GM19023 (cell line): ENCODE results near the gene PIGK.
"Not testable (repeated sequence)": the region's sequence is repeated elsewhere in the genome, so short reads cannot be mapped to it uniquely, and the experiment has no call there.

ENCODE experiments used
- ATAC-seq: cut with Tn5 transposase; IDR thresholded peaks from one replicate; pipeline ENCODE4 v1.9.1; 2021; ENCODE audit warnings: mild to moderate bottlenecking, moderate library complexity; ENCODE audit not compliant: unreplicated experiment

PIGK gene

DNA sequence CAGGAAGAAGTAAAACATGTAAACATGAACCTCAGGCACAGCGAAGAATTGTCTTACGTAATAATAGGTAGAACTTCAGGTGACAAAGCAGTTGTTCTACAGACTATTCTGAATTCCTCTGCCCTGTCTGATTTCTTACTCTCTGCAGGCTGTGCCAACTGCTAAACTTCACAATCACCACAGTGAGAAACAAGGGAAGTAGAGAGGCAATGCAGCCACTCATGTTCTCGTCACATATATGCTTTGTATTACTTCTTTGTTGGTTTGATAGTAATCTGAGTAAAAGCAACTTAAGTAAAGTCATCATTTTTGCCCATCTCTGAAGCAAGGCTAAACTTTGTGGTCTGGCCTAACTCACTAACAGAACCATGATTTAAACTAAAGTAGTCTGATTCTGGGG, 21.9 kb downstream of the PIGK start:
- no peak for ATAC-seq

DNA sequence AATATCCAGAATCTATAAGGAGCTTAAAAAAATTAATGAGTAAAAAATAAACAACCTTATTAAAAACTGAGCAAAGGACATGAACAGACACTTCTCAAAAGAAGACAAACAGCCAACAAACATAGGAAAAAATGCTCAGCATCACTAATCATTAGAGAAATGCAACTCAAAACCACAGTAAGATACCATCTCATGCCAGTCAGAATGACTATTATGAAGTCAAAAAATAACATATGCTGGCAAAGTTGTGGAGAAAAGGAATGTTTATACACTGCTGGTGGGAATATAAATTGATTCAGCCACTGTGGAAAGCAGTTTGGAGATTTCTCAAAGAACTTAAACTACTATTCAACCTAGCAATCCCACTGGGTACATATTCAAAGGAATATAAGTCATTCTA, 25.3 kb downstream of the PIGK start:
- no peak for ATAC-seq

DNA sequence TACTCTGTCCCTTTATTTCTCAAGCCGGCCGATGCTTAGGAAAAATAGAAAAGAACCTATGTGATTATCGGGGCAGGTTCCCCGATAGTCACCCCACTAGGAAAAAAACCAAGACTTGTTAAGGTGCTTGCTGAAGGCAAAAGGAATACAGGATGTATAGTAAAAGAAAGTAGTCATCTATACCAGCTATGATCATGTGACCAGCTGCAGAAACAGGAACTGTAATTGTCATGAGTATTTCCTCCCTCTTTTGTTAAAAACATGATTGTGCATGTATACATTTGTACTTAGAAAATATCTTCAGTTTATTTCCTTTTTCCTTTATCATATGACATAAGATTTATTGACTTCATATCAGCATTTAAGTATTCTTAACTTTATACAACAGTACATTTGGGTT, 30.5 kb downstream of the PIGK start:
- ATAC-seq, result no peak

DNA sequence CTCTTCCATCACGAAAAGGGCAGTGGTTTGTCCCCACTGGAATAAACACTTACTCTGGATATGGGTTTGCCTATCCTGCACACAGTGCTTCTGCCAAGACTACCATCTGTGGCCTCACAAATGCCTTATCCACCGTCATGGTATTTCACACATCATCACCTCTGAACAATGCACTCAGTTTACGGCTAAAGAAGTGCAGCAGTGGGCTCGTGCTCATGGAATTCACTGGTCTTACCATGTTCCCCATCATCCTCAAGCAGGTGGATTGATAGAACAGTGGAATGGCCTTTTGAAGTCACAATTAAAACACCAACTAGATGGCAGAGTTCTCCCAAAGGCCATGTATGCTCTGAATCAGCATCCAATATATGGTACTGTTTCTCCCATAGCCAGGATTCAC, 32.3 kb downstream of the PIGK start:
- not testable (repeated sequence) for ATAC-seq

DNA sequence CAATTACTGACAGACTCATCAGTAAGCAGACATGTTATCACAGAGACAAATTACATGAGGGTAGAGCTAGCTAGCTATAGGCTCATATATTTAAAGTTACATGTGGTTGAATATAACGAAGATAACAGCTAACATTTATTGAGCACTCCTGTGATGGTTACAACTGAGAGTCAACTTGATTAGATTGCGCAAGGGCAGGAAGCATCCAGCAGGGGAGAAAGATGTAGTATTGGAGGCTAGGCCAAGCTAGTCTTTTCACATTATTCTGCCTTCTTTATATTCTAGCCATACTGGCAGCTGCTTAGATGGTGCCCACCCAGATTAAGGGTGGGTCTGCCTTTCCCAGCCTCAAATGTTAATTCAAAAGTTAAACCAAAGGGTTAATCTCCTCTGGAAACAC, 37.1 kb downstream of the PIGK start:
- no peak for ATAC-seq

DNA sequence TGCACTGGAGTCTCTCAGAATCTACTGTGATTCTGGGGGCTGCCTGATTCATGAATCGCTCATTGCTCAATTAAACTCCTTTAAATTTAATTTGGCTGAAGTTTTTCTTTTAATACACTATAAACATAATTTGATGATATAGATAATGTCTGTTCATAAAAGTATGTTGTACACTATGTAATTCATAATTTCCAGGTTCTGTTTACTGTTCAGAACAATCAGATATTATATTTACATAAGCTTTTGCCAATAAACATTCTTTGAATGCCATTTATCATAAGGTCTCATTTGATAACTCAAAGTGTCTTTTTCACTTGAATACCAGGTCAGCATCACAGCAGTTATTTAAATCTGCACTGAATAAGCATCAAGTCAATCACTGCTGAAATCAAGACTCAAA, 39.6 kb downstream of the PIGK start:
- ATAC-seq, result no peak

DNA sequence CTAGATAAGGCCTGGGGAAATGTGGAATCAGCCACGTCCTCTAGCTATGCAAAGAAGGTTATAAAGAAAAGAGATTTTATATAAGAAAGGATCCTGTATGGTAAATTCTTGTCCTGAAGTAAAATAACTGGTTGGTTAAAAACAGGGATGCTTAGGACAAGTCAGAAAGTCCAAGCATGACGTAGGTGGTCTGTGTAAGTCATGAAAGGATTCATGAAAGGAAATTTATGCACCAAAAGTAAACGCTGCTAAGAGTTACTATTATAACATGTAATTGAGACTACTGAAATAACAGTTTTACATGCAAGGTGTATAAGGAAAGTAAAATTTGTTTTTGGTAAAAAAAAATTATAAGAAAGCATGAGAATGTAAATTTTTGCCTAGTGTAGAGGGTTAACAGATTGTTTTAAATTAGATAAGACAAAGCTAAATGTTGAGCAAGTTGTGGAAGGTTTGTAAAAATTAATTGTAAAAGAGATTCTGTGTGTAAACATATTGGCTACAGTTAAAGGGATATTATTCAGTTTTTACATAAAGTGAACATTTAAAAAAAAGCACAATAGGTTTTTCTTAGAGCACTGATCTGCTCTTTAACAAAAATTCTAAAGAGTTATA, 43.9 kb downstream of the PIGK start:
- ATAC-seq, result no peak

DNA sequence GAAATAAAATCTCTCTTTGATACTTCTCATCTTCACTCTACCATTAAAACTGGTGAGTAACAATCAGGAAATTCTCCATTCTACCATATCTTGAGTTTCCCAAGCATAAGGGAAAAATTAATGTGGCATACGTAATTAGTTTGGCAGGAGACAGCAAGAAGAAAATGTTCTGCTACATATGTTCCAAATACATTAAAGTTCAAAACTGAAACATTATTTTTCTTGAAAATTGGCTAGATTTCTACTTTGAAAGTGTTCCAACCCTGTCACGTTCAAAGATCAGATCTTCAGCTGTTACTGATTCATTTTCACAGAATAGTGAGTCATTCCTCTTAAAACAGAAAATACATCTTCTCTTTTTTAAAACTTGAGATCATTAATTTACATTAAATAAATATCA, 48.5 kb downstream of the PIGK start:
- no peak for ATAC-seq

DNA sequence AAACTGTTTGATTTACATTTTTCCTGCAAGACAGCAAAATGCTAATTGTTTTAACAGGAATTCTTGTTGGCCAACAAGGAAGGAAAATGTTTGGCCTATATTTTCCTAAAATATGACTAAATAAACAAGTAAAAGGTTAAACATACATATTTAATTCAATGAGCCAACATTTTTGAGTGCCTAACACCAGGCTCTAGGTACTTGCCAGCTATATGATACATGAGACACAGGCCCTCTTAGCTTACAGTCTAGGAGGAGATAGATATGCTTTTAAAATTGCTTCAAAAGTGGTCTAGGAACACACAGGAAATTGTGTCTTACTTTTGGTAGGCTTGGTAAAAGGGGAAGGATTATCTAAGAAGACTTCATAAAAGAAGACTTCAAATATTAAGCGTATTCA, 50.9 kb downstream of the PIGK start:
- ATAC-seq, result no peak

DNA sequence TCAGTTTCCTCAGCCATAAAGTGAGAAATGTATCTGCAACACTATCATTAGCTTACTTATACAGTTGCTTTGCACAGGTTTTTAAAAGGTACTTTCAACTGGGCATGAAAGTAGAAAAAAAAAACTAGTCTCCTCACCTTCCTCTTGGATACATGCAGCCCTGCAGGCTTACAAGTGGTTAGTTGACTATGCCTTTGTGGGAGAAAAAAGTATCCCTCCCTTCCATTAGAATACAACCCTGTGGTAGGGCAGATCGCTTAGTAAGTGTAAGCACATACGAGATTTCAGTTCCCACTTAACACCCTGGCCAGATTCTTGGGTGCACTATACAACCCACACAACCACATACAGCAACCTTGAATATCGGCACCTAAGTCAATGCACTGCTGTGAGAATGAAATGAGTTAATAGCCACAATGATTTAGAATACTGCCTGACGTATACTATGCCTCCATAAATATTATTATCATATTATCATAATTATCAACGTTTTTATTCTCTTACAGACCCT, 54.7 kb downstream of the PIGK start:
- no peak for ATAC-seq

DNA sequence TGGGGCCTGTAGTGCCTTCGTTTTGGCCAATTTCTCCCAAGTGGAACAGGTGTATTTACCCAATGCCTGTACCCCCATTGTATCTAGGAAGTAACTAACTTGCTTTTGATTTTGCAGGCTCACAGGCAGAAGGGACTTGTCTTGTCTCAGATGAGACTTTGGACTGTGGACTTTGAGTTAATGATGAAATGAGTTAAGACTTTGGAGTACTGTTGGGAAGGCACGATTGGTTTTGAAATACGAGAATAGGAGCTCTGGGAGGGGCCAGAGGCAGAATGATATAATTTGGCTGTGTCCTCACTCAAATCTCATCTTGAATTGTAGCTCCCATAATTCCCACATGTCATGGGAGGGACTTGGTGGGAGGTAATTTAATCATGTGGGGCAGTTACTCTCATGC, 59.5 kb downstream of the PIGK start:
- ATAC-seq, result not testable (repeated sequence)

DNA sequence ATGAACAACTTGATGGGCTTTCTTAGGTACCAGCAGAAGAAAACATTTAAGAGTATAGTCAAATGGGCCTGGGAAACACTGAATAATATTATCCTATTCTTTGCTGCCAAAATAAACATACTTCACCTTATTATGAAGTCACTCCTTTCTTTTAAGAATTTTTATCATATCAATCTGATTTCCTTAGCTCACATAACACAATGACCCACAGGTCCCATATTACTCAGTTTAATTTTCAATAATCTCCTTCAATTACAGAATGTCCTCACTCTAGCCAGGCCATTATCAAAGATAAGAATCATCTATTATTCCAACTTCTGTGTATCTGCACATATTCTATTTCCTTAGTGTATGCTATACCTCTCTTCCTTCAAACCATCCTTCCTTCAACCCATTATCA, 63.0 kb downstream of the PIGK start:
- ATAC-seq, result no peak

DNA sequence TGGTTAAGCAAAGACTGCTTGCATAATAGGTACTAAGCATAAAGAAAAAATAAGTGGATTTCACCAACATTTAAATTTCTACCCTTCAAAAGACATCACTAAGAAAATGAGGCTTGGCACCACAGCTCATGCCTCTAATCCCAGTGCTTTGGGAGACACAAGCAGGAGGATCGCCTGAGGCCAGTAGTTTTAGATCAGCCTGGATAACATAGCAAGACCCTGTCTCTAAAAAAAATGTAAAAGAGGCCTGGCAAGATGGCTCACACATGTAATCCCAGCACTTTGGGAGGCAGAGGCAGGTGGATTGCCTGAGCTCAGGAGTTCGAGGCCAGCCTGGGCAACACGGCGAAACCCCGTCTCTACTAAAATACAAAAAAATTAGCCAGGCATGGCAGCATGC, 73.0 kb downstream of the PIGK start:
- no peak for ATAC-seq

DNA sequence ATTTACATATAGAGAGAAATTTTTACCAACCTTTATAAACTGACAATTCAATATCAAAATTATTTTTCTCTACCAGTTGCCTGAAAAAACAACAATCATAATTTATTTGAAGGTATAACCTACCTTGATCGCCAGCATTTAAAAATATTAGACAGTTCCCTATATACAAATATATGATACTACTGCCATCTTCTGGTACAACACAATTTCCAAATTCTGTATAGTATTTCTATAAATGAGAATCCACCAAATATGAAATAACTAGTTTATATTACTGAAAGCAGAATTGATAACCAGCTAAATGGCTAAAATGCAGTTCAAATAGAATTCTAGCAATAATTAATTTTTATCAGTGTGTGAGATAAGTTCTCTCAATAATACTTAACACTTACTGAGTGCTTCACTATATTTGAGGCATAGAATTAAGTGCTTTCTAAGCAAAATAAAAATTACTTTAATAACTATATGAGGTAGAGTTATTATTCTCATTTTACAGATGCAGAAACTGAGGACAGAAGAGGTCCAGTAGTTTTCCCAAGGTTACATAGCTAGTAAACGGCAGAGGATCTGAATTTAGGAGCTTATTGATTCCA, 75.6 kb downstream of the PIGK start:
- ATAC-seq, result no peak

DNA sequence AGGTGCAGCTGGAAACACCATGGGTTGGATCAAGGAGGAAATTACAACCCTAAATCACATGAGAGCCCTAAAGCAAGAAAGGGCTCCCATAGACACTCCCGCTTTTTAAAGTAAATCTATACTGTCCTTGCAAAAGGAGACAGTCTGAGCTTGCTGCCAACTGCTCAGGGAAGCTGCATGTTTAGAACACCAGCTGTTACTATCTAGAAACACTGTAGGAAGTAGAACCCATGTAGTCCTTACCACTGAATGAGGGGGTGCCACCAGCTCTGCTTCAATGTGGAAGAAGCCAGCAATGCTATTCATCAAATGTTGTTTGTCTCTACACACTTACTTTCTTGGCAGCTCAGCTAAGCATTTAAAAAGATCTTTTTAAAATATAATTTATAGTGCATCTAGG, 79.8 kb downstream of the PIGK start:
- ATAC-seq, result no peak

DNA sequence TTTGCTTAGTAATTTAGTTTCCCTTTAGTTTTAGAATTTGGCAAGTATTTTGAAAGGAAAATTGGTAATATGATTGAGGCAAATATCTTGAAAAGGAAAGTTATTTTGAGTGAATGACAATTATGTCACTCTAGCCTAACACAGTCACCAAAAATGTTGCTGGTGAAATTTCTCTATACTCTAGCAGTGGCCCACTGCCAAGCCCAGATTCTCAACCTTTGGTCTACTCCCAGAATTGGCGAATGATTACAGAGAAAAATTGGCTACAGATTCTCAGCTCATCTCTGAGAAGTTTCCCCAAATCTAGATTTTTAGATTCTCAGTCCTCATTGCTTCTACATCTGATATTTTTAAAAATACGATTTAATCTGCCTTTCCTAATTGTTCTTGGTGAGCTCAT, 84.9 kb downstream of the PIGK start:
- ATAC-seq, result no peak

DNA sequence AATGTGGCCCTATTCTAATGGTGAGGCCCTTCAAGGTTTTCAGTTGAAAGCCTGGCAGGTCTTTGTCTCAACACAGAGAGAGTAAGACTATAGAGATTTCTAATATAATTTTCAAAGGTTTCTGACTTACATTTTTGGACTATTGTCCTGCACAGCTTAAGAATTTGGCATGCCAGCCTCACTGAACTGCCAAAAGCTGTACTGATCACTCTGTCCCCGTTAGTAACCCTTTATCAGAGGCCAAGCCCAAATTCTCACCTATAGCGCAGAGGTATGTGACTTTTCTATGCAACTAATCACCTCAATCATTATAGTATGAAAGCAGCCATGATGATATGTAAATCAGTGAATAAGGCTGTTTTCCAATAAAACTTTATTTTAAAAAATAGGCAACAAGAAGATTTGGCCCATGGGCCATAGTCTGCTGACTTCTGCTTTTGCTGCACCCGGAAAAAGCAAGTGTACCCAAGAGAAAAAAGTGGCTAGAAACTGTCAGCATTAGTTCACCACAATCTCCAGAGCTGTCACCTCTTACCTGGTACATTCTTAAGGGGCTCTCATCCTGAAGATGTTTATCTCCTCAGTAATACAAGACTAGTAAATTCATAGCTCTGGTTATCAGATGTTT, 85.4 kb downstream of the PIGK start:
- no peak for ATAC-seq

DNA sequence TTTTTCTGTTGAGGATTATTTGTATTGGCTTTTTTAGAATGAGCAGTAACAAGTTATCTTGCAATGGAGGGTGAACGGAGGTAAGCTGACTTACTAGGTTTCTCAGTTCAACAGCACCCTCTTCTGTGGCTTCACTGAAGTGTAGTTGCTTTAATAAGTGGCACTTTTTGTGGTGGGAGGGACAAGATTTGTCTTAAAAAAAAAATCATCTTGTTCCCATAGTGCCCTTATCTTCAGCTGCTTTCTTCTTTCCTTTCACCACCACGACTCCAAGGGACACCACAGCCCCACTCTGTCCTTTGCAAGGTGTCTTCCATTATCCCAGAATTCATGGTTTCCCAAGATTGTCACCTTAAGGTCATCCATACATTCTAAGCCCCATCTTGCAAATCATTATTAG, 92.9 kb downstream of the PIGK start:
- ATAC-seq, result peak; percentile 80

DNA sequence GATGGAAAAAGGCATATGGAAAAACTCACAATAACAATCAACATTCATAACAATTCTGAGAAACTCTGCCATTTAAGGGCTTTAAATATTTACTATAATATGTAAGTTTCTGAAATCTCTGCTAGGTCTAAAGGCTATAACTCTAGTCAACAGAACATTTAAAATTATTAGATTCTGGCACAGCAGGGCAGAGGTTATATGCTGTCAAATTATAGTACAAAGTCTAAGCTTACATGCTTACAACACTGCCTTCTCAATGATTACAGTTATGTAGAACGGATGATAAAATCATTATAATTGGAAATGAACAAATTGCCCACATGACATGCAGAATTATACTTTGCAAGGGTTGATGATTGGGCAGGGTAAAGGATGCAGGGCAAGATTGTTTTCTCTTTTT, 97.7 kb downstream of the PIGK start:
- ATAC-seq, result no peak

DNA sequence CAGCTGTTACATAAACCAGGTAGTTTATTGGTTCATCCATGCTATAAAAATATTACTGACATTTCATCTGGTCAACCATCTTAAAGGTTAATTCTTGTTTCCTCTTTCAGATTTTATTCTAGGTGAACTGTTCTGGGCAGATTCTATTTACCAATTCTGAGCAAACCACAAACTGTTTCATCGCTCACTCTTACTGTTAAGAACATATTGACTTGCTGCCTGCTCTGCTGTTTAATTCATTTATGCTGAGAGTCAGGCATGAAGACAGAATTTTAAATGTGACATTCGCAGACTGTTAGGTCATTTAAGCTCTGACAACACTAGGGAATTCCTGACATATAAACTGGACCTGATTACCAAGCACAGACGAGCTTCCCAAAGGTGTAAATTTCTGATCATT, 98.3 kb downstream of the PIGK start:
- no peak for ATAC-seq

DNA sequence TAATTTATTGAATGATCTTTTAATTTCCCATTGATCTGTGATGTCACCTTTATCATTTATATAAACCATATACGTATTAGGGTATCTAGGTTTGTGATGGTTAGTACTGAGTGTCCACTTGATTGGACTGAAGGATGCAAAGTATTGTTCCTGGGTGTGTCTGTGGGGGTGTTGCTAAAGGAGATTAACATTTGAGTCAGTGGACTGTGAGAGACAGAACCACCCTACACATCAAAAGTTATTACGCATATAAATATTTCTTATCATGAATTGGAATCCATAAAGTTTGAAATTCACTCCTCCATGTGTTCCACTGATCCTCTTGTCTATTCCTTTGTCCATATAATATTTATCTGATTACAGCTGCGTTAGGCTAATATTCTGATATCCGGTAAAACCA, 100.5 kb downstream of the PIGK start:
- ATAC-seq, result no peak

DNA sequence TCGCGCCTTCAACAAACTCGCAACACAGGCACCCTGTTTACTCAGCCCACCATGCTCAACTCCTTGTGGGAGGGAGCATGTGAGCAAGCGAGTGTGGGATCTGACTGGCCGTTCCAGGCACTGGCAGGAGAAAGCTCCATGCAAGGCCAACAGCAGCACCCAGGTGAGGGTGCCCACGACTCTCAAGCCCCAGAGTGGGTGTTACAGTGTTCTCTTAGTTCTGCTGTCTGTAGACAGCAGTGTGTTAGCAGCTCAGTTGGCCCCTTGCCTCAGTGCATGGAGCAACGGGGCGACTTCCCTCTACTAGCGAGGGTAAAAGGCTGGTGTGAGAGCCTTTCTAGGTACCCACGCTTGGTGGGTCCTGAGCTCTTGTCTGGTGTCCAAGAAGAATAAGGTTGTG, 114.6 kb downstream of the PIGK start:
- no peak for ATAC-seq

DNA sequence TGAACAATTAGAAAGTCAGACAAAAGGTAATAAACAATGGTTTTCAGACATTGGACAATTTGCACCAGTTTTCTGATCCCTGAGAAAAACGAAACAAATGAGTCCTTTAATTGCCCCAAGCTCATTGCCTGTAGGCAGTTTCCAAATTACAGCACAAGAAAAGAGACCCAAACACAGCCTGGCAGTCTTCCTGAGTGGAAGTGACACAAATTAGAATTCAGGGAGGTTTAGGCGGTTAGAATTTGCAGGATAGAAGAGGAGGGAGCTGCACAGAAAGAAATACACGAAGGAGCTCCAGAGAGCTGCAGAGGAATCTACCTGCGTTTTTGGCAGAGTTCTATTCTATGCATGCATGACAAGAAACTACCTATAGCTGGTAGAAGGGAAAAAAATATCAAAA, 115.7 kb downstream of the PIGK start:
- ATAC-seq, result no peak
